Kidney (tissue), 14 donors: ENCODE data around the gene CXADR. TPM values are rescaled to one million over a fixed set of nuclear protein-coding genes. Genes with fewer than 3 reads are reported as not detected.

Source experiments
- DNase-seq, 5 donors: peaks; one replicate each; pipeline ENCODE4 v3.0.0-alpha.2; 2013 to 2020
- FAIRE-seq: peaks from 2 replicates; lab custom pipeline; 2012; peaks lifted over from hg19 to GRCh38; lab: Jason Lieb, UNC
- H3K27ac ChIP-seq, 2 donors: one replicate each; pipeline ENCODE4 v1.7.0; 2013; ENCODE audit warnings: low read depth in 2 of 2, low read length in 2 of 2, inconsistent platforms in 1 of 2
- H3K27me3 ChIP-seq: one replicate; pipeline ENCODE4 v1.7.1; 2013; ENCODE audit warnings: low read length, inconsistent platforms; ENCODE audit not compliant: control insufficient read depth, insufficient read depth
- H3K36me3 ChIP-seq, 3 donors: one replicate each; pipeline versions ENCODE4 v1.7.0 to v1.7.1; 2013; ENCODE audit warnings: low read length in 3 of 3, control low read depth in 1 of 3, inconsistent platforms in 1 of 3; ENCODE audit not compliant: insufficient read depth in 3 of 3, control insufficient read depth in 2 of 3
- H3K4me1 ChIP-seq, 3 donors: one replicate each; pipeline versions ENCODE4 v1.7.0 to v1.7.1; 2013; ENCODE audit warnings: low read length in 3 of 3, inconsistent platforms in 1 of 3, low read depth in 1 of 3; ENCODE audit not compliant: control insufficient read depth in 2 of 3, insufficient read depth in 2 of 3
- H3K4me3 ChIP-seq, 3 donors: one replicate each; pipeline versions ENCODE4 v1.7.0 to v1.8.1; 2013; ENCODE audit warnings: low read length in 3 of 3, control low read depth in 1 of 3, inconsistent platforms in 1 of 3
- H3K9ac ChIP-seq, 3 donors: one replicate each; pipeline versions ENCODE4 v1.7.0 to v1.7.1; 2013; ENCODE audit warnings: low read length in 3 of 3, control low read depth in 1 of 3, inconsistent platforms in 1 of 3
- H3K9me3 ChIP-seq, 3 donors: one replicate each; pipeline versions ENCODE4 v1.7.0 to v1.7.1; 2013; ENCODE audit warnings: low read length in 3 of 3, control low read depth in 1 of 3, inconsistent platforms in 1 of 3; ENCODE audit not compliant: control insufficient read depth in 2 of 3, insufficient read depth in 1 of 3
- CTCF ChIP-seq: IDR thresholded peaks from 3 replicates; pipeline ENCODE4 v1.5.1; 2012; ENCODE audit warnings: mild to moderate bottlenecking, moderate library complexity, borderline replicate concordance; ENCODE audit not compliant: insufficient read depth; ENCODE audit errors: extremely low read depth
- intact Hi-C: fragments of 100-400 bp; cut with DNase I; formaldehyde crosslinking; loops from one replicate; pipeline ENCODE4 v1.11.1; 2022
- polyA plus RNA-seq: library from polyadenylated mRNA; stranded (reverse); fragments of 350-450 nt; fragmentation: Illumina TruSeq; extraction: RNeasy Lipid Tissue Mini Kit (QIAGEN cat#74804); gene quantifications from one replicate; pipeline ENCODE4 v1.2.3, GENCODE V29; 2014; ENCODE audit warnings: low read depth, low replicate concordance; ENCODE audit not compliant: insufficient read depth
- total RNA-seq: library from RNA; stranded (reverse); fragmentation: NEBNext Ultra II Directional; extraction: Animal tissue kit (Norgen Biotek cat#: 25700); gene quantifications from one replicate; pipeline ENCODE4 v1.2.1, GENCODE V29; 2021
- donor health status: control.
- donor health status: control.
- donor health status: control.
- donor health status: control.
- donor health status: control.
- donor health status: DM: yes; HTN: yes; CAD: no.
- donor health status: Normal renal cell carcinoma (clear cell type).

The CXADR gene
- total and polyA plus RNA-seq, 2 donors from 2014 or later = 5.2 to 34.4 TPM

GRCh38 chr21:17578876-17579275 lies 66.0 kb downstream of the CXADR start:
- Histone ChIP-seq H3K27ac (no peak overlapping the region), H3K27me3 (no peaks in the 10 kb centered on the region), H3K4me3 (no peak overlapping the region), H3K4me1 (no peaks in the 10 kb centered on the region), H3K9ac (no peak overlapping the region), H3K9me3 (no peaks in the 10 kb centered on the region), H3K36me3 (no peaks in the 10 kb centered on the region)
- DNase-seq (no peak), FAIRE-seq (no peak)
- TF ChIP-seq CTCF = no peak
- intact Hi-C loops = loop anchor here (10.0 kb wide), 1 partner anchor 184 kb away; no protein-coding TSS in a partner anchor

GRCh38 chr21:17580319-17580718 lies 67.5 kb downstream of the CXADR start:
- FAIRE-seq (no peak), DNase-seq (no peak)
- H3K4me3 ChIP-seq = no peak overlapping the region
- H3K36me3 ChIP-seq = no peaks in the 10 kb centered on the region
- H3K9ac ChIP-seq = no peak overlapping the region
- H3K27me3 ChIP-seq = no peaks in the 10 kb centered on the region
- H3K4me1 ChIP-seq = no peaks in the 10 kb centered on the region
- no peak overlapping the region for H3K27ac ChIP-seq
- intact Hi-C loops = no loop called here
- H3K9me3 ChIP-seq = no peaks in the 10 kb centered on the region
- no peak for TF ChIP-seq CTCF

- DNase-seq (no peak), FAIRE-seq (no peak)
- no peak for TF ChIP-seq CTCF
- Histone ChIP-seq H3K9me3 (no peaks in the 10 kb centered on the region), H3K4me1 (no peaks in the 10 kb centered on the region), H3K9ac (no peak overlapping the region), H3K27ac (no peak overlapping the region), H3K27me3 (no peaks in the 10 kb centered on the region), H3K4me3 (no peak overlapping the region), H3K36me3 (no peaks in the 10 kb centered on the region)
- intact Hi-C loops = no loop called here
Measured at GRCh38 chr21:17583898-17584297, 71.1 kb downstream of the CXADR start.

- Histone ChIP-seq H3K27me3 (no peaks in the 10 kb centered on the region), H3K4me1 (no peaks in the 10 kb centered on the region), H3K4me3 (no peak overlapping the region), H3K27ac (no peak overlapping the region), H3K9me3 (no peaks in the 10 kb centered on the region), H3K36me3 (no peaks in the 10 kb centered on the region), H3K9ac (no peak overlapping the region)
- intact Hi-C loops = no loop called here
- peak; percentile 27 for TF ChIP-seq CTCF
- peak in 2 of 5 donors; percentile 71 to 73 for DNase-seq
- FAIRE-seq = peak; percentile 95
Measured at GRCh38 chr21:17585875-17586450, 73.1 kb downstream of the CXADR start.
